NCI-H2196 treated with DMSO at 0.1 percent for 48 hours (cell line): ENCODE measurements around the gene GIT2.
"Not testable (repeated sequence)": the region's sequence is repeated elsewhere in the genome, so short reads cannot be mapped to it uniquely, and the experiment has no call there.

Experiments
- DNase-seq: peaks from one replicate; lab custom pipeline; 2025; ENCODE audit not compliant: unreplicated experiment; lab: John Stamatoyannopoulos, UW

GIT2 gene

GRCh38 chr12:109947521-109947920 is 48.6 kb downstream of the GIT2 start:
- DNase-seq, result no peak

- no peak for DNase-seq
Measured at GRCh38 chr12:109946913-109947312, 49.3 kb downstream of the GIT2 start.

- DNase-seq, result no peak
Measured at GRCh38 chr12:109946505-109946904, 49.7 kb downstream of the GIT2 start.

GRCh38 chr12:109944561-109945359 is 51.4 kb downstream of the GIT2 start:
- no peak for DNase-seq

GRCh38 chr12:109943811-109944210 is 52.4 kb downstream of the GIT2 start:
- no peak for DNase-seq

- no peak for DNase-seq
Measured at GRCh38 chr12:109940339-109940923, 55.7 kb downstream of the GIT2 start.

- DNase-seq, result no peak
Measured at GRCh38 chr12:109939504-109939903, 56.7 kb downstream of the GIT2 start.

- DNase-seq, result no peak
Measured at GRCh38 chr12:109938947-109939346, 57.2 kb downstream of the GIT2 start.

GRCh38 chr12:109937371-109937770 is 58.8 kb downstream of the GIT2 start:
- DNase-seq, result no peak

- DNase-seq, result no peak
Measured at GRCh38 chr12:109934026-109934425, 62.1 kb downstream of the GIT2 start.

GRCh38 chr12:109932878-109933503 is 63.2 kb downstream of the GIT2 start:
- no peak for DNase-seq

GRCh38 chr12:109931143-109931542 is 65.0 kb downstream of the GIT2 start:
- no peak for DNase-seq

GRCh38 chr12:109930028-109930800 is 66.0 kb downstream of the GIT2 start:
- no peak for DNase-seq

GRCh38 chr12:109929326-109929725 is 66.8 kb downstream of the GIT2 start:
- DNase-seq, result not testable (repeated sequence)

- no peak for DNase-seq
Measured at GRCh38 chr12:109928058-109928656, 68.0 kb downstream of the GIT2 start.

- DNase-seq, result no peak
Measured at GRCh38 chr12:109927622-109928021, 68.5 kb downstream of the GIT2 start.

GRCh38 chr12:109926488-109927210 is 69.5 kb downstream of the GIT2 start:
- DNase-seq, result no peak

- no peak for DNase-seq
Measured at GRCh38 chr12:109926016-109926415, 70.2 kb downstream of the GIT2 start.

GRCh38 chr12:109925185-109925840 is 70.9 kb downstream of the GIT2 start:
- no peak for DNase-seq
